HL-60/S4 treated with phorbol 12-myristate 13-acetate at 8.2 ng/mL for 4 days and 3 days (cell line): Measurements from ENCODE around the gene SLC7A8.

Experiments used
- in situ Hi-C: fragments of 300-500 bp; cut with MboI; formaldehyde crosslinking; loops from 2 replicates; pipeline ENCODE4 v1.15.0; 2022; ENCODE audit warnings: low sequenced_read_pairs

The SLC7A8 gene

GRCh38 chr14:23159532-23159931, 23.9 kb downstream of the SLC7A8 start:
- in situ Hi-C loops = no loop called here

GRCh38 chr14:23158779-23159178, 24.7 kb downstream of the SLC7A8 start:
- in situ Hi-C loops = no loop called here

- in situ Hi-C loops = no loop called here
These were observed 28.4 kb downstream of the SLC7A8 start for GRCh38 chr14:23154964-23155587.

GRCh38 chr14:23153851-23154796, 29.3 kb downstream of the SLC7A8 start:
- in situ Hi-C loops = no loop called here

GRCh38 chr14:23151342-23151741, 32.1 kb downstream of the SLC7A8 start:
- in situ Hi-C loops = no loop called here

GRCh38 chr14:23149745-23150144, 33.7 kb downstream of the SLC7A8 start:
- in situ Hi-C loops = no loop called here

- in situ Hi-C loops = no loop called here
These were observed 34.7 kb downstream of the SLC7A8 start for GRCh38 chr14:23148591-23149249.

- in situ Hi-C loops = no loop called here
These were observed 35.8 kb downstream of the SLC7A8 start for GRCh38 chr14:23147676-23148075.

GRCh38 chr14:23146980-23147379, 36.5 kb downstream of the SLC7A8 start:
- in situ Hi-C loops = no loop called here

- in situ Hi-C loops = no loop called here
These were observed 37.0 kb downstream of the SLC7A8 start for GRCh38 chr14:23146351-23146910.

- in situ Hi-C loops = no loop called here
These were observed 37.6 kb downstream of the SLC7A8 start for GRCh38 chr14:23145794-23146350.

GRCh38 chr14:23143911-23144310, 39.5 kb downstream of the SLC7A8 start:
- in situ Hi-C loops = no loop called here

GRCh38 chr14:23142826-23143225, 40.6 kb downstream of the SLC7A8 start:
- in situ Hi-C loops = no loop called here

GRCh38 chr14:23141706-23142444, 41.6 kb downstream of the SLC7A8 start:
- in situ Hi-C loops = no loop called here

GRCh38 chr14:23140371-23140770, 43.1 kb downstream of the SLC7A8 start:
- in situ Hi-C loops = no loop called here

- in situ Hi-C loops = no loop called here
These were observed 43.6 kb downstream of the SLC7A8 start for GRCh38 chr14:23139874-23140273.

GRCh38 chr14:23137813-23138535, 45.5 kb downstream of the SLC7A8 start:
- in situ Hi-C loops = no loop called here

GRCh38 chr14:23137192-23137812, 46.2 kb downstream of the SLC7A8 start:
- in situ Hi-C loops = no loop called here

- in situ Hi-C loops = no loop called here
These were observed 46.8 kb downstream of the SLC7A8 start for GRCh38 chr14:23136566-23137133.
